Upper lobe of right lung (tissue), 1 donor: ENCODE data around the gene GHRH. TPM values are rescaled to one million over a fixed set of nuclear protein-coding genes. Genes with fewer than 3 reads are reported as not detected.

Experiments used
- ATAC-seq: fragments of 200-7000 bp; cut with Tn5 transposase; one replicate; pipeline ENCODE4 v1.9.1; 2020; ENCODE audit warnings: mild to moderate bottlenecking, moderate library complexity
- DNase-seq: peaks from one replicate; pipeline ENCODE4 v3.0.0-alpha.2; 2020
- H3K27ac ChIP-seq: fragments of 200-600 bp; one replicate; pipeline ENCODE4 v1.8.0; 2022
- H3K27me3 ChIP-seq: fragments of 200-600 bp; one replicate; pipeline ENCODE4 v1.8.0; 2022; ENCODE audit warnings: mild to moderate bottlenecking
- H3K36me3 ChIP-seq: fragments of 200-600 bp; one replicate; pipeline ENCODE4 v1.8.0; 2022
- H3K4me1 ChIP-seq: fragments of 200-600 bp; one replicate; pipeline ENCODE4 v1.8.0; 2022
- H3K4me3 ChIP-seq: fragments of 200-600 bp; one replicate; pipeline ENCODE4 v1.8.0; 2022; ENCODE audit warnings: mild to moderate bottlenecking
- H3K9me3 ChIP-seq: fragments of 200-600 bp; one replicate; pipeline ENCODE4 v1.8.0; 2022
- CTCF ChIP-seq: fragments of 200-600 bp; IDR thresholded peaks from one replicate; pipeline ENCODE4 v1.8.0; 2022; ENCODE audit warnings: antibody characterized with exemption
- intact Hi-C: fragments of 100-400 bp; cut with DNase I; formaldehyde crosslinking; loops from one replicate; pipeline ENCODE4 v1.11.0; 2022
- total RNA-seq: library from RNA; stranded (reverse); fragmentation: NEBNext Ultra II Directional; extraction: Animal tissue kit (Norgen Biotek cat#: 25700); gene quantifications from one replicate; pipeline ENCODE4 v1.2.1, GENCODE V29; 2021
- donor health status: DM: no; HTN: yes; CAD: no; lungs with severe emphysema.

GHRH gene
- total RNA-seq, 1 donor from 2014 or later, result not detected

GRCh38 chr20:37280403-37280802, 18.8 kb upstream of the GHRH start:
- no peak overlapping the region for H3K27ac ChIP-seq
- DNase-seq, result no peak
- H3K4me1 ChIP-seq, result peaks cover 16% of the 10 kb centered on the region
- no peak for TF ChIP-seq CTCF
- intact Hi-C loops, result no loop called here
- no peak overlapping the region for H3K4me3 ChIP-seq
- no peaks in the 10 kb centered on the region for H3K9me3 ChIP-seq
- ATAC-seq, result no peak
- no peaks in the 10 kb centered on the region for H3K36me3 ChIP-seq
- no peaks in the 10 kb centered on the region for H3K27me3 ChIP-seq

GRCh38 chr20:37279820-37280219, 18.2 kb upstream of the GHRH start:
- intact Hi-C loops, result loop anchor here (10.0 kb wide), 1 partner anchor 105 kb away; no protein-coding TSS in a partner anchor

GRCh38 chr20:37278966-37279590, 17.5 kb upstream of the GHRH start:
- ATAC-seq (peak; percentile 25), DNase-seq (no peak)
- Histone ChIP-seq H3K4me3 (no peak overlapping the region), H3K9me3 (no peaks in the 10 kb centered on the region), H3K4me1 (peaks cover 22% of the 10 kb centered on the region), H3K27ac (no peak overlapping the region), H3K27me3 (no peaks in the 10 kb centered on the region), H3K36me3 (no peaks in the 10 kb centered on the region)
- TF ChIP-seq CTCF, result no peak
- intact Hi-C loops, result loop anchor here (10.0 kb wide), 1 partner anchor 106 kb away; no protein-coding TSS in a partner anchor

More at GRCh38 chr20:37279820-37280219, 18.2 kb upstream of the GHRH start:
- Histone ChIP-seq H3K36me3 (no peaks in the 10 kb centered on the region), H3K9me3 (no peaks in the 10 kb centered on the region), H3K27ac (no peak overlapping the region), H3K27me3 (no peaks in the 10 kb centered on the region), H3K4me1 (peaks cover 16% of the 10 kb centered on the region), H3K4me3 (no peak overlapping the region)
- ATAC-seq, result no peak
- TF ChIP-seq CTCF, result no peak
- DNase-seq, result no peak

GRCh38 chr20:37277253-37277593, 15.6 kb upstream of the GHRH start:
- ATAC-seq, result no peak
- H3K4me1 ChIP-seq, result peaks cover 22% of the 10 kb centered on the region
- H3K27ac ChIP-seq, result no peak overlapping the region
- H3K4me3 ChIP-seq, result no peak overlapping the region
- DNase-seq, result no peak
- no peaks in the 10 kb centered on the region for H3K27me3 ChIP-seq
- no peaks in the 10 kb centered on the region for H3K36me3 ChIP-seq
- TF ChIP-seq CTCF, result no peak
- intact Hi-C loops, result loop anchor here (10.0 kb wide), 1 partner anchor 108 kb away; no protein-coding TSS in a partner anchor
- no peaks in the 10 kb centered on the region for H3K9me3 ChIP-seq

GRCh38 chr20:37276494-37277252, 15.1 kb upstream of the GHRH start:
- ATAC-seq (peak; percentile 76), DNase-seq (no peak)
- Histone ChIP-seq H3K27ac (no peak overlapping the region), H3K4me1 (peaks cover 22% of the 10 kb centered on the region), H3K9me3 (no peaks in the 10 kb centered on the region), H3K27me3 (no peaks in the 10 kb centered on the region), H3K4me3 (no peak overlapping the region), H3K36me3 (no peaks in the 10 kb centered on the region)
- intact Hi-C loops, result loop anchor here (10.0 kb wide), 1 partner anchor 108 kb away; no protein-coding TSS in a partner anchor
- TF ChIP-seq CTCF, result peak; percentile 30
